Stimulated activated CD8-positive, alpha-beta memory T cell treated with anti-CD3 and anti-CD28 coated beads, Interleukin-15, amount 100 ng/mL, for 24 hours (primary cell): ENCODE results near the gene PANK1.
"Not testable (repeated sequence)": the region's sequence is repeated elsewhere in the genome, so short reads cannot be mapped to it uniquely, and the experiment has no call there.

Experiments
- DNase-seq: peaks from one replicate; pipeline ENCODE4 v3.0.0-alpha.2; 2020; ENCODE audit warnings: low read depth

Gene PANK1

DNA sequence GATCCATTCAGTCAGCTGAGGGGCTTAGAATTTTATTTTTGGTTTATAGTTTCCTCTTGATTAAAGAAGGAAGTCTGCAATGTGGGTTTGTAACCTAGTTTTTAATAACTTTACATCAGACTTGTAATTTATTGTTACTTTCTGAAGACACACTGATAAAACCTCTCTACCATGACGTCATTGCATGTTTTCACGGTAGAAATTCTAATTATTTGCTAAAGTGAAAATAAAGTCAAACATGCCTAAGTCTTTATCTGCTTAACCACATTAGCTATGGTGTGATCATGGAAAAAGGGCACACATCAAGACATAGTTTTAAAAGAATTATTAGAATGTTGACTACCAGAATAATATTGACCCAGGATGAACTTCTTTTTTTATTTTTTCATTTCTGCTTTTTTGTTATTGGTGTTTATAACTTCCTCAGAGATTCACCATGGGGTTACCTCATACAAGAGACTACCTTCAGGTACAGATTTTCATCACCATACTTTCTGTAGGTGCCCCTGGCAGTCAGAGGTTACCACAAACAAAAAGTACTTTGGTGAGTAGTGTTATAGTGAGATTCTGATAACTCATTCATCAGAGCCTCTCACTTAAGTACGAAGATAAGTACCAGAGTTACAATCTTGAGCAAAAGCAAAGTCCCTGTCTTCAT lies 7.0 kb upstream of the PANK1 start:
- no peak for DNase-seq

DNA sequence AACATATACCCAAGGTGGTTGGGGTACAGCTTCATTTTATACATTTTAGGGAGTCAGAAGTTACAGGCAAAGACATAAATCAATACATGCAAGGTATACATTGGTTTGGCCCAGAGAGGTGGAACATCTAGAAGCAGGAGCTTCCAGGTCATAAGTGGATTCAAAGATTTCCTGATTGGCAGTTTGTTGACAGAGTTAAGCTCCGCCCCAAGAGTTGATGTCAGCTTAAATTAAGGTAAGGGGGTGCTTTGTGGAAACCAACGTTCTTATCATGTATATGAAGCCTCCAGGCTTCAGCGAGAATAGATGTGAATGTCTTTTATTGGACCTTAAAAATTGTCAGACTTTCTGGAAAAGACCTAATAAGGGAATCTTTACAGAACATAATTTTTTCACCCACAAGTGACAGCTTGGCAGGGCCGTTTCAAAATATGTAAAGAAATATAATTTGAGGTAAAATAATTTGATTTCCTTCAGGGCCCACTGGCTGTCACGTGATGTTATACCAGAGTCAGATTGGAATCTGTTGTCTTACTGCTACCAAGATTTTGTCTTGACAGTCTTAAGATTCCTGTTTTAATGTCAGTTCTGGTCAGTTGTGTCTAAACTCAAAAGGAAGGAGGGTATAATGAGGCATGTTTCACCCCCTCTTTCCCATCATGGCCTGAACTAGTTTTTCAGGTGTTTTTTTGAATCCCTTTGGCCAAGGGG lies 6.3 kb upstream of the PANK1 start:
- no peak for DNase-seq

- DNase-seq = no peak
These were observed 4.0 kb upstream of the PANK1 start for GRCh38 chr10:89649051-89649450.

DNA sequence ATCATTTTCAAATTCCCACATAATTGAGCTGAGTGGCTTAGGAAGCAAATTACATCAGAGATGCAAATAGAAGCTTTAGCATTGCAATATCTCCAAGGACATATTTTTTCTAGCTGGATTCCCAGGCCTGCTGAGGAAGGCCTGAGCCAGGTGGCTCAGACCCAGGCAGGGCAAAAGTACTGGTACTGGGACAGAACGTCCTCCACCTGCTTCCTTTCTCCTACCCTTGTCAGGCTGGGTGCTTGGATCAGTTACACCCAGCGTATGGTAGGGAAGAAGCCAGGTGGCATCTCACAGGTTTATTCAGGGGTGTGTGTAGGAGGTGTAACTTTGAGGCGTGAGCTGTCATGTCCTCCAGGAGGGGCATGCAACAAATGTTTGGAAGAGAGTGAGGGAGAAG lies 3.0 kb upstream of the PANK1 start:
- no peak for DNase-seq

DNA sequence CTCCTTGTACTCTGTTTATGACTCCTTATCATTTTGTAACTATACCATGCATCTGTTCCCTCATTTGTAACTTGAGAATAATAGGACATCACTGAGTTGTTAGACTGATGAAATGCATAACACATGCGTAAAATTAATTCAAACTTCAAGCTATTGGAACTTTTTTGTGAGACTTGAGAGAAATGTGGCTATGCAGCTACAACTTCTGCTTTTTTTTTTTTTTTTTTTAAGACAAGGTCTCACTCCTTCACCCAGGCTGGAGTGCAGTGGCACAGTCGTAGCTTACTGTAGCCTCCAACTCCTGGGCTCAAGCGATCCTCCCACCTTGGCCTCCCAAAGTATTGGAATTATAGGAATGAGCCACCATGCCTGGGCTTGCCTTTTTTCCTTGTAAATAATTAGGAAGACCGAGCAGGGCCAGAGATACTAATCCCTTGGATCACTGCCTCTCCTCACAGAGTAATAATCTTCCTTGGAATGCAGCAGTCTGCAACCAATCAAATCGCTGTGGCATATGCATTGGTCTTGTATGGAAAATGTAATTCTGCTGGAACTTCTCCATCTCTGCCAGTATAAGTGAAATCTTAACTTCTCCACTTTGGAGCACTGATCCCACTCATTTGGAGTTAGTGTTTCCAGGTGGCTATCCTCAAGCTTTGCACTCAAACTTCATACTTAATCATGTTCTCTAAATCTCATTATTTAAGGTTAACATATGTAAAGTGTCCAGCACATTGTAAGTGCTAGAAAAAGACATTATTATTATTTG lies 2.0 kb upstream of the PANK1 start:
- DNase-seq = no peak

DNA sequence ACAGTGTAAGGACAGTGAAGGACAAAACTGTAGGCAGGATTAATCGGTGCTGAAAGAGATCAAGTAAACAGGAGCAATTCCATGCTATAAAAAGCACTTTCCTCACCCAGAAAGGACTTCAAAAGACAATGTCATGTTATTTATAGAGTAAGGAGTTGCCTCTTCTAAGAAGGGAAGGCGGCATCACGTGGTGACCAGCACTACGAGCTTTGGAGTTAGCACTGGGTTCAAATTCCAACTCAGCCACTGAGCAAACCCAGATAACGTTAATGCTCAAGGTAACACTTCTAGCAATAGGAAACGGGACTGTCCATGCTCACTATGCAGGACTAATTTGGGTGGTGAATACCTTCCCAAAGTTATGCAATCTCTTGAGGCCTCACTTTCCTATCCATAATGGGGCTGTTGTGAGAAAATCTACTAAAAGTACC lies 715 bp upstream of the PANK1 start:
- no peak for DNase-seq

GRCh38 chr10:89644691-89644966 lies 413 bp downstream of the PANK1 start:
- DNase-seq = no peak

- peak; percentile 11 for DNase-seq
These were observed 991 bp downstream of the PANK1 start for GRCh38 chr10:89643812-89644690.

GRCh38 chr10:89643431-89643811 lies 1.6 kb downstream of the PANK1 start:
- no peak for DNase-seq

- DNase-seq = no peak
These were observed 2.8 kb downstream of the PANK1 start for GRCh38 chr10:89642193-89642592.

DNA sequence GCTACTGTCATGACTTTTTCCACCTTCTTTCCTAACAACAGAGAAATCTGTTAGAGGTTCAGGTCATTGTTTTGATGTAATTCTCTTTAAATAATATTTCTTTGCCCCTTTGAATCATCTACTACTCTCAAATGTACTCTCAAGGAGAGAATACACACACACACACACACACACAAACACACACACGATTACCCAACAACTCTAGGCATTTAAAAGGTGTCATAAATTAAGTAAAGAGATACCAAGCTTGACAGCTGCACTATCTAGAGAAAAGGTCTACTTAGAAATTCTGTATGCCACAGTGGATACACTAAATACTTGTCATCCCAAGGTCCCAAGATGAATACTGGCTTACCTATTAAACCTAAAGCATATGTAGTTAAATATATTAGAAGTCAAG lies 4.8 kb downstream of the PANK1 start:
- DNase-seq = no peak

GRCh38 chr10:89639326-89639725 lies 5.7 kb downstream of the PANK1 start:
- no peak for DNase-seq

GRCh38 chr10:89637113-89637512 lies 7.9 kb downstream of the PANK1 start:
- DNase-seq = no peak

DNA sequence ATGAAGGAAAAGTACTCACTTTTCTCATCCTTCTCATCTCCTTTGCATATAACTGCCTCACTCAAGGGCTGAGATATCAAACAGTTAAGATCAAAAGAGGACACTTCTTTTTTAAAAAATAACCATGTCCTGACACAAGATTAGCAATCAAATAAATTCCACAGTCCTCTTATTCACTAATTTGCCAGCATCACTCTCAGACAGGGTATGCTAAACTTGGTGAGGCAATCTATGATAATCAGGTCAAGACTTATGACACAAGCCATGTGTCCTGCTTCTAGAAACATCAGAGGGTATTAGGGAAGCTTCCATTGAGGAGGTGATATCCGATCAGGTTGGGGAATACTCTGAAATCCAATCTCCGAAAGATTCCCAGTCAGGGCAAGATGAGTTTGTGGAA lies 10.4 kb downstream of the PANK1 start:
- DNase-seq = no peak

- DNase-seq = no peak
These were observed 11.6 kb downstream of the PANK1 start for GRCh38 chr10:89633484-89633883.

DNA sequence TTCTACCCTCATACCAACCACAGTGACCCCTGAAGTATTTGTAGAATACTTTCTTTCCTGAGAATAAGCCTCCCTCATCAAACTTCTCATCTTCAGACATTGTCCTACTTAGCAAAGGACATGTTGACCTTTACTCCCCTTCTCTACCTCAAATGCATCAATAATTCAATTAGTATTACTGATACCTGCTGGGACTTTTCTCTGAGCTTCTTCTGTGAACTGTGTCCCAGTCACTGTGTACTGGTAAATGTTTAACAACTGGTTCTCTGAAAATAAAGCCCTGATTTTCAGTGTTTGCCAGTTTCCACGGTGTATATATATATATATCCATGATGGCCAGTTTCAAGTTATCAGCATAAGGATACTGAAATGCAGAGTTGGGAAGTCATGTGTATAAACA lies 12.2 kb downstream of the PANK1 start:
- DNase-seq = no peak

GRCh38 chr10:89627830-89628229 lies 17.2 kb downstream of the PANK1 start:
- DNase-seq = no peak

- DNase-seq = no peak
These were observed 19.8 kb downstream of the PANK1 start for GRCh38 chr10:89625041-89625765.

DNA sequence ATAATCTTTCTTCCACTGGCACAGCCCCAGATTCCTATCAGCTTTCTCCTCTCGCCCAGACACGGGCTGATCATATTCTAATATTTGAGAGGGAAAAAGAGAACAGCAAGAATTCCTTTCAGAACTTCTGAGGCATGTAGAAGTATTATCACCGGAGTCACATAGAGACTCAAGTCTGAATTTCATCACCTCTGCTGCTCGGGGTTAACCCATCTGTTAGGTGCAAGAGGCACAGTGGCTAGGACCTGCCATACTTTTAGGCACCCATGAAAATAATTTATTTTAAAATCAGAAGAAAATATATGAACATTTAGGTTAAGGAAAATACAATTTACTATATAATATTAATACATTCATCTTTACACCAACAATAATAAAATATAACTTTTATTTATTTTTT lies 21.0 kb downstream of the PANK1 start:
- no peak for DNase-seq

DNA sequence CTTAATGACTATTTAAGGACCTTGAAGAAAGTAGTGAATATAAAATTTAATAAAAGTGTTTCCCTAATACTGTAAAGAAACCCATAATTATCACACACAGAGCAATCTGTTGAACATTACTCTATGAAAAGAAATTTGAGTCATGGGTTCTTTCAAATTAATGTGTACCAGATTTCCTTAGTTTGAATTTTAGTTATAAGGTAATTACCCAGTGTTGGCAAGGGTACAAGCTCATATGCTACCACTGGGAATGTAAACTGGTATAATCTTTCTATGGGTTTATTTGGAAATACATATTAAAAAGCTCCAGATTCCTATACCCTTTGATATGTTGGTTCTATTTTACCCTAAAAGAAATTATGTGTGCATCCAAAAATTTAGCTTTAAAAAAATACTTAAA lies 22.9 kb downstream of the PANK1 start:
- DNase-seq = no peak

DNA sequence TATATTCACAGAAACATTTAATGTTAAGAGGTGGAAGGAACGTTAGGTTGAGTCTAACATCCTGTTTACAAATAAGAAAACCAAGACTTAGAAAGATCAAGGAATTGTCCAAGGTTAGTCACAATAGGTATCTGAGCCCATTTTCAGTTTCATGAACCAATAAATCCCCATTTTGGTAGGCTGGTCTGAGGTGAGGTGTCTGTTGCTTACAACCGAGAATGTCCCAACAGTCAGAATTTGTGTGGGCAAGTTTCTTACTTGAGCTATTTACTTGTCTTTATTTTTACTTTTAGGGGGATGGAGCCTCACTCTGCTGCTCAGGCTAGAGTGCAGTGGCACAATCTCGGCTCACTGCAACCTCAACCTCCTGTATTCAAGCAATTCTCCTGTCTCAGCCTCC lies 23.6 kb downstream of the PANK1 start:
- DNase-seq = no peak

DNA sequence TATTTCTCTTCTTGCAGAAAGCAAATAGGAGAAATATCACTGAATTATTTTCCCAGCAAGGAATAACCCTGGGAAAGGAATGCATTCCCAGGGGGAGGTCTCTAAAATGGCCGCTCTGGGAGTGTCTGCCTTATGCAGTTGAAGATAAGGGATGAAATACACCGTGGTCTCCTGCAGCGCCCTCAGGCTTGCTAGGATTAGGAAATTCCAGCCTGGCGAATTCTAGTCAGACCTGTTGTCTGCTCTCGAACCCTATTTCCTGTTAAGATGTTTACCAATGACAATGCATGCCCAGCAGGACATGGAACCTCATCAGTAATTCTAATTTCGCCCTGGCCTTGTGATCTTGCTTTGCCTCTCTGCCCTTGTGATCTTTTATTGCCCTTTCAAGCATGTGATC lies 24.7 kb downstream of the PANK1 start:
- not testable (repeated sequence) for DNase-seq
